Stimulated activated CD4-positive, alpha-beta T cell treated with anti-CD3 and anti-CD28 coated beads, Interleukin-2, amount 100 ng/mL, for 48 hours (primary cell): ENCODE measurements around the gene PIBF1.
"Not testable (repeated sequence)": the region's sequence is repeated elsewhere in the genome, so short reads cannot be mapped to it uniquely, and the experiment has no call there.

Experiments
- DNase-seq, 2 donors: peaks; one replicate each; pipeline ENCODE4 v3.0.0-alpha.2; 2020

The PIBF1 gene

GRCh38 chr13:73035660-73036059 lies 253.7 kb downstream of the PIBF1 start:
- no peak for DNase-seq

GRCh38 chr13:73036566-73036965 lies 254.6 kb downstream of the PIBF1 start:
- no peak for DNase-seq

- no peak for DNase-seq
These were observed 256.1 kb downstream of the PIBF1 start for GRCh38 chr13:73038064-73038463.

GRCh38 chr13:73039201-73040108 lies 257.5 kb downstream of the PIBF1 start:
- no peak for DNase-seq

GRCh38 chr13:73040484-73040883 lies 258.6 kb downstream of the PIBF1 start:
- DNase-seq = no peak

- DNase-seq = no peak
These were observed 259.1 kb downstream of the PIBF1 start for GRCh38 chr13:73040968-73041596.

- DNase-seq = no peak
These were observed 263.1 kb downstream of the PIBF1 start for GRCh38 chr13:73045031-73045430.

GRCh38 chr13:73048615-73049014 lies 266.7 kb downstream of the PIBF1 start:
- not testable (repeated sequence) for DNase-seq

GRCh38 chr13:73054712-73055111 lies 272.8 kb downstream of the PIBF1 start:
- DNase-seq = no peak

GRCh38 chr13:73055813-73056564 lies 274.1 kb downstream of the PIBF1 start:
- DNase-seq = no peak

GRCh38 chr13:73056565-73056962 lies 274.6 kb downstream of the PIBF1 start:
- DNase-seq = no peak

- DNase-seq = no peak
These were observed 275.5 kb downstream of the PIBF1 start for GRCh38 chr13:73057284-73058063.

- no peak for DNase-seq
These were observed 276.1 kb downstream of the PIBF1 start for GRCh38 chr13:73058064-73058313.

GRCh38 chr13:73058432-73058735 lies 276.5 kb downstream of the PIBF1 start:
- no peak for DNase-seq

- DNase-seq = peak; percentile 94 to 95
These were observed 277.0 kb downstream of the PIBF1 start, which contains the start of gene KLF5 for GRCh38 chr13:73058736-73059459. KLF5 (plus strand) TSS chr13:73059005; CDS start chr13:73059328, 323 bp downstream.

- DNase-seq = peak; percentile 24 to 37
These were observed 277.7 kb downstream of the PIBF1 start for GRCh38 chr13:73059460-73060250.

GRCh38 chr13:73060251-73061160 lies 278.6 kb downstream of the PIBF1 start:
- no peak for DNase-seq

- DNase-seq = no peak
These were observed 279.5 kb downstream of the PIBF1 start for GRCh38 chr13:73061473-73061872.

- DNase-seq = no peak
These were observed 279.9 kb downstream of the PIBF1 start for GRCh38 chr13:73061876-73062275.

GRCh38 chr13:73062468-73062867 lies 280.5 kb downstream of the PIBF1 start:
- DNase-seq = no peak
